ENCODE data around the gene BAIAP2L1.

BAIAP2L1 gene

GRCh38 chr7:98267303-98267702 is 133.6 kb downstream of the BAIAP2L1 start:
- no peak for DNase-seq (ENCODE audit: low spot score)
- no peak for TF ChIP-seq CTCF (IDR thresholded peaks at IDR 0.05; ENCODE audit: extremely low read depth, insufficient read depth, missing control alignments)
- in situ Hi-C loops (cut with MboI; ENCODE audit: low pct_unique_long_range_greater_than_20kb, low sequenced_read_pairs, unreplicated experiment), result no loop called here

- TF ChIP-seq CTCF (IDR thresholded peaks at IDR 0.05; ENCODE audit: extremely low read depth, insufficient read depth, missing control alignments), result peak; percentile 18
- in situ Hi-C loops (cut with MboI; ENCODE audit: low pct_unique_long_range_greater_than_20kb, low sequenced_read_pairs, unreplicated experiment), result no loop called here
- DNase-seq (ENCODE audit: low spot score), result no peak
Measured at GRCh38 chr7:98266840-98267239, 134.1 kb downstream of the BAIAP2L1 start.

GRCh38 chr7:98265841-98266271 is 135.0 kb downstream of the BAIAP2L1 start:
- no peak for TF ChIP-seq CTCF (IDR thresholded peaks at IDR 0.05; ENCODE audit: extremely low read depth, insufficient read depth, missing control alignments)
- in situ Hi-C loops (cut with MboI; ENCODE audit: low pct_unique_long_range_greater_than_20kb, low sequenced_read_pairs, unreplicated experiment), result no loop called here
- DNase-seq (ENCODE audit: low spot score), result no peak

GRCh38 chr7:98257701-98258100 is 143.2 kb downstream of the BAIAP2L1 start:
- no peak for DNase-seq (ENCODE audit: low spot score)
- in situ Hi-C loops (cut with MboI; ENCODE audit: low pct_unique_long_range_greater_than_20kb, low sequenced_read_pairs, unreplicated experiment), result no loop called here
- no peak for TF ChIP-seq CTCF (IDR thresholded peaks at IDR 0.05; ENCODE audit: extremely low read depth, insufficient read depth, missing control alignments)

GRCh38 chr7:98256431-98256830 is 144.5 kb downstream of the BAIAP2L1 start:
- in situ Hi-C loops (cut with MboI; ENCODE audit: low pct_unique_long_range_greater_than_20kb, low sequenced_read_pairs, unreplicated experiment), result no loop called here
- TF ChIP-seq CTCF (IDR thresholded peaks at IDR 0.05; ENCODE audit: extremely low read depth, insufficient read depth, missing control alignments), result no peak
- no peak for DNase-seq (ENCODE audit: low spot score)

GRCh38 chr7:98254951-98255610 is 145.8 kb downstream of the BAIAP2L1 start:
- in situ Hi-C loops (cut with MboI; ENCODE audit: low pct_unique_long_range_greater_than_20kb, low sequenced_read_pairs, unreplicated experiment), result no loop called here
- TF ChIP-seq CTCF (IDR thresholded peaks at IDR 0.05; ENCODE audit: extremely low read depth, insufficient read depth, missing control alignments), result no peak
- DNase-seq (ENCODE audit: low spot score), result no peak

All from GM13977 (cell line).